Measurements from ENCODE around the gene ITSN2. TPM values are rescaled to one million over a fixed set of nuclear protein-coding genes. Genes with fewer than 3 reads are reported as not detected.

The ITSN2 gene
- total RNA-seq, 5 donors from 2014 or later (not counting 1 experiment from before 2014, with no cell fraction given): 95.7 to 110 (median 101) TPM

GRCh38 chr2:24273598-24273997 lies 86.7 kb downstream of the ITSN2 start:
- Histone ChIP-seq H3K4me3 (ENCODE audit: control insufficient read depth in 1 of 2, extremely low read depth in 1 of 2, low read length in 1 of 2) (no peak overlapping the region), H3K27me3 (replicated peaks in 1 of 2; ENCODE audit: control insufficient read depth in 2 of 2, extremely low read depth in 1 of 2, insufficient read depth in 2 of 2, low read length in 1 of 2) (no peaks in the 10 kb centered on the region), H3K27ac (ENCODE audit: low read length) (no peak overlapping the region), H3K4me1 (ENCODE audit: control insufficient read depth in 1 of 2, extremely low read depth in 1 of 2, insufficient read depth in 2 of 2, low read length in 2 of 2) (no peaks in the 10 kb centered on the region), H3K9me3 (no peaks in the 10 kb centered on the region), H3K36me3 (ENCODE audit: control insufficient read depth in 2 of 2, extremely low read depth in 1 of 2, insufficient read depth in 1 of 2, low read length in 1 of 2) (peaks cover 8 to 69% of the 10 kb centered on the region in 2 donors)
- no peaks in the 10 kb centered on the region for H3K4me1 Mint-ChIP-seq
- WGBS (ENCODE audit: insufficient coverage): no CpG with 5 or more reads among the region's 2 CpGs
- no peak for DNase-seq
- no peaks in the 10 kb centered on the region for H3K27me3 Mint-ChIP-seq
- ATAC-seq (replicated peaks in 1 of 4): no peak
- no peak overlapping the region for H3K27ac Mint-ChIP-seq
- ChIA-PET CTCF (no interaction called here), POLR2A (no interaction called here)
- H3K9me3 Mint-ChIP-seq: no peaks in the 10 kb centered on the region
- H3K4me3 Mint-ChIP-seq: no peak overlapping the region
- H3K36me3 Mint-ChIP-seq: peaks cover 56% of the 10 kb centered on the region

- WGBS (ENCODE audit: insufficient coverage): 100% methylated on average over 2 of the region's 2 CpGs
- no peaks in the 10 kb centered on the region for H3K27me3 Mint-ChIP-seq
- H3K9me3 Mint-ChIP-seq: no peaks in the 10 kb centered on the region
- Histone ChIP-seq H3K27ac (ENCODE audit: low read length) (no peak overlapping the region), H3K36me3 (ENCODE audit: control insufficient read depth in 2 of 2, extremely low read depth in 1 of 2, insufficient read depth in 1 of 2, low read length in 1 of 2) (peaks cover 8 to 74% of the 10 kb centered on the region in 2 donors), H3K4me3 (ENCODE audit: control insufficient read depth in 1 of 2, extremely low read depth in 1 of 2, low read length in 1 of 2) (no peak overlapping the region), H3K9me3 (no peaks in the 10 kb centered on the region), H3K4me1 (ENCODE audit: control insufficient read depth in 1 of 2, extremely low read depth in 1 of 2, insufficient read depth in 2 of 2, low read length in 2 of 2) (no peaks in the 10 kb centered on the region), H3K27me3 (replicated peaks in 1 of 2; ENCODE audit: control insufficient read depth in 2 of 2, extremely low read depth in 1 of 2, insufficient read depth in 2 of 2, low read length in 1 of 2) (no peaks in the 10 kb centered on the region)
- ATAC-seq (replicated peaks in 1 of 4): no peak
- H3K27ac Mint-ChIP-seq: no peak overlapping the region
- DNase-seq: no peak
- H3K4me1 Mint-ChIP-seq: no peaks in the 10 kb centered on the region
- CTCF ChIA-PET: no interaction called here
- H3K4me3 Mint-ChIP-seq: no peak overlapping the region
- POLR2A ChIA-PET: interaction anchor here in 1 of 2 donors (0.5 kb wide), 1 partner anchor 28 kb away, joined by 3 read pairs; no protein-coding TSS in a partner anchor
- peaks cover 56% of the 10 kb centered on the region for H3K36me3 Mint-ChIP-seq
Observed at GRCh38 chr2:24272907-24273306, 87.4 kb downstream of the ITSN2 start.

GRCh38 chr2:24272161-24272802 lies 88.1 kb downstream of the ITSN2 start:
- no peaks in the 10 kb centered on the region for H3K4me1 Mint-ChIP-seq
- DNase-seq (no peak), ATAC-seq (replicated peaks in 1 of 4) (no peak)
- POLR2A ChIA-PET: no interaction called here
- no peak overlapping the region for H3K4me3 Mint-ChIP-seq
- no peaks in the 10 kb centered on the region for H3K9me3 Mint-ChIP-seq
- H3K27me3 Mint-ChIP-seq: no peaks in the 10 kb centered on the region
- no peak overlapping the region for H3K4me3 ChIP-seq (ENCODE audit: control insufficient read depth in 1 of 2, extremely low read depth in 1 of 2, low read length in 1 of 2)
- no peak overlapping the region for H3K27ac ChIP-seq (ENCODE audit: low read length)
- no peaks in the 10 kb centered on the region for H3K4me1 ChIP-seq (ENCODE audit: control insufficient read depth in 1 of 2, extremely low read depth in 1 of 2, insufficient read depth in 2 of 2, low read length in 2 of 2)
- no CpG with 5 or more reads among the region's 2 CpGs for WGBS (ENCODE audit: insufficient coverage)
- H3K36me3 ChIP-seq (ENCODE audit: control insufficient read depth in 2 of 2, extremely low read depth in 1 of 2, insufficient read depth in 1 of 2, low read length in 1 of 2): peaks cover 8 to 76% of the 10 kb centered on the region in 2 donors
- no peaks in the 10 kb centered on the region for H3K9me3 ChIP-seq
- CTCF ChIA-PET: no interaction called here
- H3K27me3 ChIP-seq (replicated peaks in 1 of 2; ENCODE audit: control insufficient read depth in 2 of 2, extremely low read depth in 1 of 2, insufficient read depth in 2 of 2, low read length in 1 of 2): no peaks in the 10 kb centered on the region
- peaks cover 54% of the 10 kb centered on the region for H3K36me3 Mint-ChIP-seq
- H3K27ac Mint-ChIP-seq: peak overlapping the region; percentile 24 to 66

GRCh38 chr2:24269265-24269664 lies 91.1 kb downstream of the ITSN2 start:
- peaks cover 66% of the 10 kb centered on the region for H3K36me3 Mint-ChIP-seq

GRCh38 chr2:24265212-24265611 lies 95.1 kb downstream of the ITSN2 start:
- Mint-ChIP-seq H3K4me3 (no peak overlapping the region), H3K9me3 (no peaks in the 10 kb centered on the region), H3K27ac (no peak overlapping the region), H3K36me3 (peaks cover 54% of the 10 kb centered on the region), H3K4me1 (peaks cover 0 to 5% (median 0%) of the 10 kb centered on the region in 3 donors), H3K27me3 (no peaks in the 10 kb centered on the region)
- whole genome bisulfite sequencing (ENCODE audit: insufficient coverage): no CpG with 5 or more reads among the region's 2 CpGs
- Histone ChIP-seq H3K4me1 (ENCODE audit: control insufficient read depth in 1 of 2, extremely low read depth in 1 of 2, insufficient read depth in 2 of 2, low read length in 2 of 2) (no peaks in the 10 kb centered on the region), H3K4me3 (ENCODE audit: control insufficient read depth in 1 of 2, extremely low read depth in 1 of 2, low read length in 1 of 2) (no peak overlapping the region), H3K9me3 (no peaks in the 10 kb centered on the region), H3K27me3 (replicated peaks in 1 of 2; ENCODE audit: control insufficient read depth in 2 of 2, extremely low read depth in 1 of 2, insufficient read depth in 2 of 2, low read length in 1 of 2) (no peaks in the 10 kb centered on the region), H3K27ac (ENCODE audit: low read length) (no peak overlapping the region), H3K36me3 (ENCODE audit: control insufficient read depth in 2 of 2, extremely low read depth in 1 of 2, insufficient read depth in 1 of 2, low read length in 1 of 2) (peaks cover 7 to 55% of the 10 kb centered on the region in 2 donors)
- ATAC-seq (replicated peaks in 1 of 4) (no peak), DNase-seq (no peak)
- POLR2A ChIA-PET: no interaction called here
- CTCF ChIA-PET: no interaction called here

More at GRCh38 chr2:24269265-24269664, 91.1 kb downstream of the ITSN2 start:
- no peak overlapping the region for H3K4me3 Mint-ChIP-seq
- no peaks in the 10 kb centered on the region for H3K9me3 Mint-ChIP-seq
- no peak overlapping the region for H3K4me3 ChIP-seq (ENCODE audit: control insufficient read depth in 1 of 2, extremely low read depth in 1 of 2, low read length in 1 of 2)
- peaks cover 8 to 63% of the 10 kb centered on the region in 2 donors for H3K36me3 ChIP-seq (ENCODE audit: control insufficient read depth in 2 of 2, extremely low read depth in 1 of 2, insufficient read depth in 1 of 2, low read length in 1 of 2)
- ATAC-seq (replicated peaks in 1 of 4) (no peak), DNase-seq (no peak)
- POLR2A ChIA-PET: no interaction called here
- no peak overlapping the region for H3K27ac ChIP-seq (ENCODE audit: low read length)
- CTCF ChIA-PET: interaction anchor here in 1 of 2 donors (0.6 kb wide), 1 partner anchor 31 kb away, joined by 3 read pairs; no protein-coding TSS in a partner anchor
- H3K9me3 ChIP-seq: no peaks in the 10 kb centered on the region
- WGBS (ENCODE audit: insufficient coverage): 94% methylated on average over 1 of the region's 3 CpGs
- peak overlapping the region in 1 of 2 donors; percentile 44 for H3K27ac Mint-ChIP-seq
- H3K27me3 ChIP-seq (replicated peaks in 1 of 2; ENCODE audit: control insufficient read depth in 2 of 2, extremely low read depth in 1 of 2, insufficient read depth in 2 of 2, low read length in 1 of 2): no peaks in the 10 kb centered on the region
- H3K4me1 Mint-ChIP-seq: no peaks in the 10 kb centered on the region
- no peaks in the 10 kb centered on the region for H3K4me1 ChIP-seq (ENCODE audit: control insufficient read depth in 1 of 2, extremely low read depth in 1 of 2, insufficient read depth in 2 of 2, low read length in 2 of 2)
- H3K27me3 Mint-ChIP-seq: no peaks in the 10 kb centered on the region

- Mint-ChIP-seq H3K27me3 (no peaks in the 10 kb centered on the region), H3K36me3 (peaks cover 38% of the 10 kb centered on the region)
Observed at GRCh38 chr2:24262421-24262970, 97.8 kb downstream of the ITSN2 start.

More at GRCh38 chr2:24262421-24262970, 97.8 kb downstream of the ITSN2 start:
- ChIA-PET CTCF (interaction anchor here in 1 of 2 donors (0.5 kb wide), 1 partner anchor 36 kb away, joined by 3 read pairs; no protein-coding TSS in a partner anchor), POLR2A (no interaction called here)
- Mint-ChIP-seq H3K9me3 (no peaks in the 10 kb centered on the region), H3K4me3 (no peak overlapping the region), H3K4me1 (peaks cover 0 to 5% (median 0%) of the 10 kb centered on the region in 3 donors), H3K27ac (peak overlapping the region; percentile 15 to 42)
- WGBS (ENCODE audit: insufficient coverage): 100% methylated on average over 1 of the region's 1 CpG
- H3K27me3 ChIP-seq (replicated peaks in 1 of 2; ENCODE audit: control insufficient read depth in 2 of 2, extremely low read depth in 1 of 2, insufficient read depth in 2 of 2, low read length in 1 of 2): no peaks in the 10 kb centered on the region
- H3K4me3 ChIP-seq (ENCODE audit: control insufficient read depth in 1 of 2, extremely low read depth in 1 of 2, low read length in 1 of 2): no peak overlapping the region
- H3K27ac ChIP-seq (ENCODE audit: low read length): no peak overlapping the region
- H3K9me3 ChIP-seq: no peaks in the 10 kb centered on the region
- DNase-seq: no peak
- ATAC-seq (replicated peaks in 1 of 4): no peak
- no peaks in the 10 kb centered on the region for H3K4me1 ChIP-seq (ENCODE audit: control insufficient read depth in 1 of 2, extremely low read depth in 1 of 2, insufficient read depth in 2 of 2, low read length in 2 of 2)
- peaks cover 7 to 57% of the 10 kb centered on the region in 2 donors for H3K36me3 ChIP-seq (ENCODE audit: control insufficient read depth in 2 of 2, extremely low read depth in 1 of 2, insufficient read depth in 1 of 2, low read length in 1 of 2)

Data from T-cell (primary cell).